ENCODE results near the gene NAV3.

DNA sequence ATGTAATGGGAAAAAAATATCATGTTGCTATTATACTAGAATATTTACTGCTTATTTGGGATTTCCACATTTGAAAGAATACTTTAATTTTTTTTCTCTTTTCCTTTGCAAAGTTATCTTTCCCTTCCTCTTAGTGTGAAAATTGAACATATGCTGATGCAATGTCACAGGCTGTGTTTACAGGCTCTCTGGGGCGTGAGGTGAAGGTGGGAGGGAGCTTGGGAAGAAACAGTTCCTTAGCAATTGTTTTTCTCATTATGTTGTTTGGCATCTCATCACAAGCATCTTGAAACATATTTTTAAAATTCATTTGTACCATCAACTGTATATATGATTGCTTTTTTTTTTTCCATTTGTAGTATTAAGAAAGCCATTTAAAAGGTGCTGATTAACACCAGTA lies 47.9 kb upstream of the NAV3 start:
- TF ChIP-seq, protein P1, sequence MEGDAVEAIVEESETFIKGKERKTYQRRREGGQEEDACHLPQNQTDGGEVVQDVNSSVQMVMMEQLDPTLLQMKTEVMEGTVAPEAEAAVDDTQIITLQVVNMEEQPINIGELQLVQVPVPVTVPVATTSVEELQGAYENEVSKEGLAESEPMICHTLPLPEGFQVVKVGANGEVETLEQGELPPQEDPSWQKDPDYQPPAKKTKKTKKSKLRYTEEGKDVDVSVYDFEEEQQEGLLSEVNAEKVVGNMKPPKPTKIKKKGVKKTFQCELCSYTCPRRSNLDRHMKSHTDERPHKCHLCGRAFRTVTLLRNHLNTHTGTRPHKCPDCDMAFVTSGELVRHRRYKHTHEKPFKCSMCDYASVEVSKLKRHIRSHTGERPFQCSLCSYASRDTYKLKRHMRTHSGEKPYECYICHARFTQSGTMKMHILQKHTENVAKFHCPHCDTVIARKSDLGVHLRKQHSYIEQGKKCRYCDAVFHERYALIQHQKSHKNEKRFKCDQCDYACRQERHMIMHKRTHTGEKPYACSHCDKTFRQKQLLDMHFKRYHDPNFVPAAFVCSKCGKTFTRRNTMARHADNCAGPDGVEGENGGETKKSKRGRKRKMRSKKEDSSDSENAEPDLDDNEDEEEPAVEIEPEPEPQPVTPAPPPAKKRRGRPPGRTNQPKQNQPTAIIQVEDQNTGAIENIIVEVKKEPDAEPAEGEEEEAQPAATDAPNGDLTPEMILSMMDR (IDR thresholded peaks at IDR 0.05) = no peak
- TF ChIP-seq POLR2A (IDR thresholded peaks at IDR 0.05) = no peak
